GM19238 (cell line): Measurements from ENCODE around the gene ANKRD24.
A peak's percentile ranks its signal among the peaks of the same experiment; 100 is the strongest.
"Not testable (repeated sequence)": the region's sequence is repeated elsewhere in the genome, so short reads cannot be mapped to it uniquely, and the experiment has no call there.

Experiments
- DNase-seq: peaks from one replicate; pipeline ENCODE4 v3.0.0; 2011; ENCODE audit warnings: low spot score; ENCODE audit not compliant: insufficient read length

ANKRD24 gene

GRCh38 chr19:4197625-4198466 lies 15.4 kb downstream of the ANKRD24 start:
- no peak for DNase-seq

GRCh38 chr19:4198467-4199126 lies 16.1 kb downstream of the ANKRD24 start:
- DNase-seq, result no peak

DNA sequence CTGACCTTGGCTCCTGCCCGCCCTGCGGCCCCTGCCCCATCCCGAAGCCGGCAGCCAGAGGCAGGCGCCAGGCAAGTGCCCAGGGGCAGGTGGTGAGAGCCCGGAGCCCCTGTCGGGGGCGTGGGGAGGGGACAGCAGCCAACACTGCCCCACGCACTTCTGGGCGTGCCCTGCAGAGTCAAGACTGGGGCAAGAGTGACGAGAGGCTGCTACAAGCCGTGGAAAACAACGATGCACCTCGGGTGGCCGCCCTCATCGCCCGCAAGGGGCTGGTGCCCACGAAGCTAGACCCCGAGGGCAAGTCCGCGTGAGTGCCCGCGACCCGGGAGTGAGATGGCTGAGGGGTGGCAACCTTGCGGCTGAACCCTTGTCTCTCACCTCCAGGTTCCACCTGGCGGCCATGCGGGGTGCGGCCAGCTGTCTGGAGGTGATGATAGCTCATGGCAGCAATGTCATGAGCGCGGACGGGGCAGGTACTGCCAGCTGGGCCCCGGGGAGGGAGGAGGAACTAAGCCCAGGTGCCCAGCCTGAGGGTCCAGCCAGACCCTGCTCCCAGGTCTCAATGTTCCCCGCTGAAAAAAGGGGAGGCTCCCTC lies 17.3 kb downstream of the ANKRD24 start:
- DNase-seq, result no peak

DNA sequence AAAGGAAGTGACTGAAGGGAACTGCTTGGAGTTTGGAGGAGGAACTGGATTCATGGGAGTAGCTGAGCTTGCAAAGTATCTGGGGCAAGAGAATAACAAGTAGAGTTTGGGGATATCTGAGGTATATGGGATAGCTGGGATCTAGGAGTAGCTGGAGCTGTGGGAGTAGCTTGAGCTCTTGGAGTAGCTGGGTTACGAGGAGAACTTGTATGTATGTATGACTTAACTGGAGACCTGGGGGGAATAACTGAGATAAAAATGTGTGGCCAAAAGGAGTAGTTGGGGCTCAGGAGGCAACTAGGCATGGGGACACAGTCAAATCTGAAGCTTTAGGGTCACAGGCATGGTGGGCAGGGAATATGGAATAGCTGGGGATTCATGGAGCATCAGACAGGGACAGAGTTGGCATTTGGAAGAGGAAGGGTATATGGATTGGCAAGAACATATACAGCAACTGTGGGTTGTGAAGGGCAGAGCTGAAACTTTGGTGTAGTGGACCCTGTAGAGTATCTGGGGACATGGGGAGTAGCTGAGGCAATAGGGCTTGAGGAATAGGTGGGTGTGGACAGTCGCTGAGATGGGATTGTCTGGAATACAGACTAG lies 18.6 kb downstream of the ANKRD24 start:
- DNase-seq, result no peak

DNA sequence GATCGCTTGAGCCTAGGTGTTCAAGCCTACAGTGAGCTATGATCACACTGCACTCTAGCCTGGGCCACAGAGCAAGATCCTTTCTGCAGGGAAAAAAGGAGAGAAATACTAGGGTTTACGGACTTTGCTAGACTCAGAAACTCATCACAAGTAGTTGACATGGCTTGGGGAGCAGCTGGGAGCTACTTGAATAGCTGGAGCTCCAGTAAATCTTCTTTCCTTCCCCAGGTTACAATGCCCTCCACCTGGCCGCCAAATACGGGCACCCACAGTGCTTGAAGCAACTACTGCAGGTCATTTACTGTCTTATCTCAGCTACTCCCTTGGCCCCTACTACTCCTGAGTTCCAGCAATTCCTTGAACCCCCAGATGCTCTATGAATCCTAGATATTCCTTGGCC lies 19.3 kb downstream of the ANKRD24 start:
- DNase-seq, result no peak

GRCh38 chr19:4206818-4207484 lies 24.5 kb downstream of the ANKRD24 start:
- DNase-seq, result no peak

- DNase-seq, result no peak
Measured at GRCh38 chr19:4208385-4209094, 26.1 kb downstream of the ANKRD24 start.

DNA sequence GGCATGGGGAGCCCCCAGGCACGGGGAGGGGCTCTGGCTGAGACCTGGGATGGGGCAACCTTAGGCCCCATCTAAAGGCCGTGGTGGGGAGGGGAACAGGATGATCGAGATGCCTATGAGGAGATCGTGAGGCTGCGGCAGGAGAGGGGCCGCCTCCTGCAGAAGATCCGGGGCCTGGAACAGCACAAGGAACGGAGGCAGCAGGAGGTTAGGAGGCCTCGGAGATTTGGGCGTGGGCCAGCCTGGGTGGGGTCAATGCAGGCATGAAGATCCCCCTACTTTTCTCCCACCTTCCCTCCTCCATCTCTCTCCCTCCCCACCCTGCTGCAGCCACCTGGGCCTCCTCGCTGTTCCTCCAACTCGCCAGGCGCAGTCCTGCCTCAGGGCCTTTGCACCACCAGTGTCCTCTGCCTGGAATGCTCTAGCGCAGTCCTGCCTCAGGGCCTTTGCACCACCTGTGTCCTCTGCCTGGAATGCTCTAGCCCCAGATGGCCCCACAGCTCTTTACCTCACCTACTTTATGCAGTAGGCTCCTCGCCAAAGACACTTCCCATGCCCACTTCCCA lies 27.8 kb downstream of the ANKRD24 start:
- no peak for DNase-seq

GRCh38 chr19:4213116-4213515 lies 30.6 kb downstream of the ANKRD24 start:
- DNase-seq, result no peak

- no peak for DNase-seq
Measured at GRCh38 chr19:4215807-4216206, 33.3 kb downstream of the ANKRD24 start.

DNA sequence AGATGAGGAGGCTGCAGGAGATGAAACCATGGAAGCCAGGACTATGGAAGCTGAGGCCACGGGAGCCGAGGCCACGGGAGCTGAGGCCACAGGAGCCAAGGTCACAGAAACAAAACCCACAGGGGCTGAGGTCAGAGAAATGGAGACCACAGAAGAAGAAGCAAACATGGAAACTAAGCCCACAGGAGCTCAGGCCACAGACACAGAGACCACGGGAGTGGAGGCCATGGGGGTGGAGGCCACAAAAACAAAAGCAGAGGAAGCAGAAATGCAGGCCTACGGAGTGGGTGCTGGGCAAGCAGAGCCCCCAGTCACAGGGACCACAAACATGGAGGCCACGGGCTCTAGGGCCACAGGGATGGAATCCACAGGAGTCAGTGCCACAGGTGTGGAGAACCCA lies 34.4 kb downstream of the ANKRD24 start:
- DNase-seq, result no peak

DNA sequence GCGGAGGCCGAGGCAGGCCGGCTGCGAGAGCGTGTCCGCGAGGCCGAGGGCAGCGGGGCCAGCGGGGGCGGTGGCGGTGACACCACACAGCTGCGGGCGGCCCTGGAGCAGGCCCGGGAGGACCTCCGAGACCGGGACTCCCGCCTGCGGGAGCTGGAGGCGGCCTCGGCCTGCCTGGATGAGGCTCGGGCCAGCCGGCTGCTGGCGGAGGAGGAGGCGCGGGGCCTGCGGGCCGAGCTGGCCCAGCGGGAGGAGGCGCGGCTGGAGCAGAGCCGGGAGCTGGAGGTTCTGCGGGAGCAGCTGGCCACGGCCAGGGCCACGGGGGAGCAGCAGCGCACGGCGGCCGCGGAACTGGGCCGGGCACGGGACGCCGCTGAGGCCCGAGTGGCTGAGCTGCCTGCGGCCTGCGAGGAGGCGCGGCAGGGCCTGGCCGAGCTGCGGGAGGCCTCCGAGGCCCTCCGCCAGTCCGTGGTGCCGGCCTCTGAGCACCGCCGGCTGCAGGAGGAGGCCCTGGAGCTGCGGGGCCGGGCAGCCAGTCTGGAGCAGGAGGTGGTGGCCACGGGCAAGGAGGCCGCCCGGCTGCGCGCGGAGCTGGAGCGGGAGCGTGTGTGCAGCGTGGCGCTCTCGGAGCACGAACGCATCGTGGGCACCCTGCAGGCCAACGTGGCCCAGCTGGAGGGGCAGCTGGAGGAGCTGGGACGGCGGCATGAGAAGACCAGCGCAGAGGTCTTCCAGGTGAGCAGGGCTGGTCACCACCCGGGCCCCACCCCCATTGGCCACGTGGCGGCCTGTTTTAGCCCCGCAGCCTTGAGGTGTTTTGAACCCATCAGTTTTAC lies 35.2 kb downstream of the ANKRD24 start:
- DNase-seq, result no peak

- not testable (repeated sequence) for DNase-seq
Measured at GRCh38 chr19:4218523-4218922, 36.0 kb downstream of the ANKRD24 start.

GRCh38 chr19:4220188-4220587 lies 37.7 kb downstream of the ANKRD24 start:
- DNase-seq, result no peak

GRCh38 chr19:4224470-4224869 lies 42.0 kb downstream of the ANKRD24 start:
- no peak for DNase-seq

- DNase-seq, result no peak
Measured at GRCh38 chr19:4225885-4226284, 43.4 kb downstream of the ANKRD24 start.

- no peak for DNase-seq
Measured at GRCh38 chr19:4227771-4228170, 45.3 kb downstream of the ANKRD24 start.

DNA sequence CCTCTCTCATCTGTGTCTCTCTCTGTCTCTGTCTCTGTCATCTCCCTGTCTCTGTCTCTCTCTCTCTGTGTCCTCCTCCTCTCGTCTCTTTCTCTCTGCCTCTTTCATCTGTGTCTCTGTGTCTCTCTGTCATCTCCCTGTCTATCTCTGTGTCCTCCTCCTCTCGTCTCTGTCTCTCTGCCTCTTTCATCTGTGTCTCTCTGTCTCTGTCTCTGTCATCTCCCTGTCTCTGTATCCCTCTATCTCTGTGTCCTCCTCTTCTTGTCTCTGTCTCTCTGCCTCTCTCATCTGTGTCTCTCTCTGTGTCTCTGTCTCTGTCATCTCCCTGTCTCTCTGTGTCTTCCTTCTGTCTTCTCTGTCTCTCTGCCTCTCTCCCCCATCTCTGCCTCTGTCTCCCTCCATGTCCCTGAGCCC lies 46.3 kb downstream of the ANKRD24 start:
- no peak for DNase-seq

DNA sequence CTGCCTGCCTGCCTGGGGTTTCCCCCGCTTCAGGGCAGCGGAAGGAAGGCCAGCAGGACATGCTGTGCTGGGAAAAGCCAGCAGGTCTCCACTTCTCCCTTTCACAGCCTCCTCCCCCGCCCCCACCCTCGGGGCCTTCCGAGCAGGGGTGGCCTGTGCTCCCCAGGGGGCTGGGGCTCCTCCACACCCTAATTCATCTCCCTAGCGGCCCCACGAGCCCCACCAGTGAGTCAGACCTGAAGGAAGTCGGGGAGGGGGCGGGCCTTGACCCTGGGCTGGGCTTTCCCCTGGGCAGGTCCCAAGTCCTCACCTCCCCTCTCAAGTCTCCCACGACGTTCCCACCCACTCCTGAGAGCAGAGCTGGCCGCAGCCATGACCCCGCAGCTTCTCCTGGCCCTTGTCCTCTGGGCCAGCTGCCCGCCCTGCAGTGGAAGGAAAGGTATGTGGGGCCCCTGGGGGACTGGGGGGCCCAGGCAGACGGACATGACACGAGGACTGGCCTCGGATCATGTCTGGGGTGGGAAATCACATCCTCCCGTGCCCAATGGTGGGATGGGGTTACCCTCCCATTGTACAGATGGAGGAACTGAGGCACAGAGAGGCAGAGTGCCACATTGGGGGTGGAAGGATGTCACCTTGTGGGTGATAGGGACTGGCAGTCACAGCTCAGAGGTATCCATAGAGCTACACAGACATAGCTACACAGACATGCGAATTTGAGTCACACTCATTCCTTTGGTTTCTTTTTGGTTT lies 46.9 kb downstream of the ANKRD24 start, which contains the start of gene EBI3:
TSS of gene EBI3 (plus strand) at position 345 of the 753 bp plus-strand sequence. CDS start at position 373, 28 bp downstream.
- peak; percentile 74 for DNase-seq
